Kidney capillary endothelial cell (primary cell): ENCODE measurements around the gene TSC22D1.

ENCODE experiments used
- DNase-seq: peaks from one replicate; pipeline ENCODE4 v3.0.0-alpha.2; 2018; ENCODE audit warnings: low spot score

Gene TSC22D1

GRCh38 chr13:44425815-44426078 lies 150.4 kb downstream of the TSC22D1 start:
- DNase-seq: no peak

- DNase-seq: no peak
Measured at GRCh38 chr13:44425041-44425814, 150.9 kb downstream of the TSC22D1 start.

- DNase-seq: no peak
Measured at GRCh38 chr13:44423824-44424223, 152.3 kb downstream of the TSC22D1 start.

- DNase-seq: peak; percentile 27
Measured at GRCh38 chr13:44422755-44423643, 153.1 kb downstream of the TSC22D1 start.

- DNase-seq: no peak
Measured at GRCh38 chr13:44421853-44422525, 154.1 kb downstream of the TSC22D1 start.

GRCh38 chr13:44420376-44421220 lies 155.5 kb downstream of the TSC22D1 start:
- DNase-seq: no peak

GRCh38 chr13:44417876-44418275 lies 158.3 kb downstream of the TSC22D1 start:
- no peak for DNase-seq

- DNase-seq: no peak
Measured at GRCh38 chr13:44417446-44417845, 158.7 kb downstream of the TSC22D1 start.

GRCh38 chr13:44416744-44417143 lies 159.4 kb downstream of the TSC22D1 start:
- no peak for DNase-seq

GRCh38 chr13:44416301-44416700 lies 159.8 kb downstream of the TSC22D1 start:
- peak; percentile 14 for DNase-seq

GRCh38 chr13:44415815-44416214 lies 160.3 kb downstream of the TSC22D1 start:
- no peak for DNase-seq

GRCh38 chr13:44414716-44415115 lies 161.4 kb downstream of the TSC22D1 start:
- no peak for DNase-seq

GRCh38 chr13:44413095-44413494 lies 163.0 kb downstream of the TSC22D1 start:
- no peak for DNase-seq

GRCh38 chr13:44412346-44412935 lies 163.7 kb downstream of the TSC22D1 start:
- DNase-seq: no peak

GRCh38 chr13:44411841-44412240 lies 164.3 kb downstream of the TSC22D1 start:
- DNase-seq: no peak

- DNase-seq: no peak
Measured at GRCh38 chr13:44410328-44410859, 165.7 kb downstream of the TSC22D1 start.

- no peak for DNase-seq
Measured at GRCh38 chr13:44409595-44409994, 166.5 kb downstream of the TSC22D1 start.

GRCh38 chr13:44407891-44408290 lies 168.2 kb downstream of the TSC22D1 start:
- no peak for DNase-seq

- DNase-seq: no peak
Measured at GRCh38 chr13:44407379-44407778, 168.8 kb downstream of the TSC22D1 start.

GRCh38 chr13:44406617-44407016 lies 169.5 kb downstream of the TSC22D1 start:
- DNase-seq: peak; percentile 63
